ENCODE measurements around the gene HOXC6.
"Not testable (repeated sequence)": the region's sequence is repeated elsewhere in the genome, so short reads cannot be mapped to it uniquely, and the experiment has no call there.

The HOXC6 gene

DNA sequence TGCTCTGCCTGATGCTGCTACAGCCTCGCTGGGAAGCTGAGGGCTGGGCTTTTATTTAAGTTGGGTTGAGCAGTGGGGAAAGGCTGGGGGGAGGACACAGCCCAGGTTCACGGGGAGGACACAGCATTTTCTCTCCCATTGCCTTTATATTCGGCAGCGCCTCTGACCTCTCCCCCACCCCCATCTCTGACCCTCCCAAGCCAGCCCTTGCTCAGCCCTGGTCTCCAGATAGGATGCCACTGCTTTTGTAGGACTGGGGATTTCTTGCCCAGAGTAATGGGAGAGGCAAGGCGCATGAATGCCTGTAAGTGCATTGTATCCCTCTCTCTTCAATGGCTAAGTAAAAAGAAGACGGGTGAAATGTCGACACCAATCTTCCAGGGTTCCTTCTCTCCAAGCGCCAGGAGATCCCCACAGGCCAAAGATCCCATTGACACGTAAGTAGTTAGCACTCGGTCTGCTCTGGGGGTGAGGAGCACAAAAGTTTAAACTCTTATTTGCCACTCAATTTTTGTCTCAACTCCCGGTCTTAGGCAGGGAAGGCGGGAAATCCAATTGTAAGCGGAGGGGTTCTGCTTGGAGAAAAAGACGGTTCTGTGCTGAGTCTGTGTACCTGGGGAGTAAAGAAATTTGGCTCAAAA is 30.0 kb downstream of the HOXC6 start:
- DNase-seq: no peak

GRCh38 chr12:54059668-54060067 is 31.4 kb downstream of the HOXC6 start:
- DNase-seq: no peak

GRCh38 chr12:54060174-54060974 is 32.1 kb downstream of the HOXC6 start:
- DNase-seq: no peak

- DNase-seq: no peak
Observed at GRCh38 chr12:54060975-54061778, 32.9 kb downstream of the HOXC6 start.

GRCh38 chr12:54065677-54066076 is 37.4 kb downstream of the HOXC6 start:
- no peak for DNase-seq

- no peak for DNase-seq
Observed at GRCh38 chr12:54066408-54066807, 38.2 kb downstream of the HOXC6 start.

- DNase-seq: no peak
Observed at GRCh38 chr12:54068418-54069070, 40.3 kb downstream of the HOXC6 start.

DNA sequence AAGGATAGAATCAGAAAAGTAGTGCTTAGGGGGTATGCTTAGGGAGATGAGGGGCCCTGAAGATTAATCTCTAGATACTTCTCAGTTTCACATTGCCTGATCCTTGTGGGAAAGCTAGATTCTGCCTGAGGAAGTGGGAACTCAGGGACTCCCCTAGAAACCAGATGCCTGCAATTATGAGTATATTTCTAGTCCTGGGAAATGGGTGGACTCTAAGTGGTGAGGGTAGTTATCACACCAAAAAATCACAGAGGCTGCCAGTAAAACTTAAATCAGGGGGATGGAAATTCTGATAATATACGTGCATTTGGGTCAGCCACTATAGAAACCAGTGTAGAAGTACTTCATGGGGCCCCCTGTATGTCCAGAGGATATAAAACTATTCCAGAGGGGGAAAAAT is 43.7 kb downstream of the HOXC6 start:
- no peak for DNase-seq

- DNase-seq: no peak
Observed at GRCh38 chr12:54074308-54074707, 46.1 kb downstream of the HOXC6 start.

GRCh38 chr12:54075409-54075808 is 47.2 kb downstream of the HOXC6 start:
- DNase-seq: no peak

DNA sequence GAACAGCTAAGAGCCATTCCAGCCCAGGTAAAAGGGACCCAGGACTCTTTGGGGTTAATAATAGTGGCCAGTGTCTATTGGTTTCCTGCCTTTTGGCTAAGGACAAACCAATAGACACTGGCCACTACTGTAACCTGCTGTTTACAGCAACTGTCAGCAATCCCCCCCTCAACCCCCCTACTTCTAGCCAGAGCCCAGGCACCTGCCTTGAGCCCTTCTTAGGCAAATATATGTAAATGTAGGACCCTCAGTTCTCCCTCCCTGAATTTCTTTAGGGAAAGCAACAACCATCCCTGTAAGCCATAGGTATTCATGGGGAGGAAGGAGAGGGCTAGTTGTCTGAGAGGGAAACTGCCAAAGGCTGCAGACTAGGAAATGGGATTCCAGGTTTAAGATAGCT is 47.7 kb downstream of the HOXC6 start:
- DNase-seq: no peak

- not testable (repeated sequence) for DNase-seq
Observed at GRCh38 chr12:54077843-54078242, 49.6 kb downstream of the HOXC6 start.

DNA sequence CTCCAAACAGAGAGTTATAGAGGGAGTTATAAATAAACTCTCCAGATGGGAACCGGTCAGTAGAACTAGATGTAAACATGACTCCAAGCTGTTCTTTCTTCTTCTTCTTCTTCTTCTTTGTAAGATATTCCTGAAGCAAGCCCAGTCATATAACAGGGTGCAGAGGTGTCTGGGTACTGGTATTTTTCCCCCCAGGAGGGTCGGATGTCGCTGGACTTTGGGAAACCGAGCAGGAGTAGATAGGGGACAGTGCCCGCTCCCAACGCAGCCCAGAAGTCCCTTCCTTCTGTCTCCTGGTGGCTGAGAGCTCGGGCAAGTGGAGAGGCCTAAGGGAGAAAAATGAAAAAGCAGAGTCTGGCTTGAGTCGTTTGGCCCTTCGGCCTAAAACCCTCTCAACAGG is 50.9 kb downstream of the HOXC6 start:
- DNase-seq: peak in 2 of 14 donors; percentile 33 to 49

Data from C1 segment of cervical spinal cord (tissue), 14 donors.